Lower leg skin (tissue), 3 donors: ENCODE measurements around the gene TC2N.

Experiments used
- POLR2A ChIP-seq, 2 donors: fragments of 450-650 bp; IDR thresholded peaks; one replicate each; pipeline ENCODE4 v1.6.1; 2016 to 2017; ENCODE audit warnings: antibody characterized with exemption in 2 of 2, mild to moderate bottlenecking in 1 of 2, moderate library complexity in 1 of 2
- TF ChIP-seq, protein P1 (sequence below), 3 donors: fragments of 450-650 bp; IDR thresholded peaks; one replicate each; pipeline ENCODE4 v1.5.1; 2016; ENCODE audit warnings: antibody characterized with exemption in 3 of 3, mild to moderate bottlenecking in 3 of 3, moderate library complexity in 2 of 3

DNA sequence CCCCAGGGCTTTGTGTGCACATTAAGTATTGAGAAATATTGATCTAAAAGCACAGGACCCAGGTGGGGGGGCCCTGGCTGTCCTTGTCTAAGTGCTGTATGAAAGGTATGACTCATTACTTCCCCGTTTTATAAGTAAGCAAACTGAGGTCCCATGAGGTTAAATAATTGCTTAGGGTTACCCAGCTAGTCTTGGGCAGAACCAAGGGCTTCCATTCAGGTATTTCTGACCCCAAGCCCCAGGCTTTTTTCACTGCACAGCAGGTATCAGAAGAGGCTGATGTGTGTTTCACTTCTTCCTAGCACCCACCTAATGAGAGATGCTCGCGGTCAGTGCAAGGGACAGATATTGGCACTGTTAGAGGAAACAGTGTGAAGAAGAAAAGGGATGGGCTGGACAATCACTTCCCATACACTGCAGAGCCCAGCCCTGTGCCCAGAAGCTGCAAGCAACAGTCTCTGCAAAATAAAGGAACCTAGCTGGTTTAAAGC is 4.7 kb upstream of the TC2N start:
- TF ChIP-seq, protein P1, sequence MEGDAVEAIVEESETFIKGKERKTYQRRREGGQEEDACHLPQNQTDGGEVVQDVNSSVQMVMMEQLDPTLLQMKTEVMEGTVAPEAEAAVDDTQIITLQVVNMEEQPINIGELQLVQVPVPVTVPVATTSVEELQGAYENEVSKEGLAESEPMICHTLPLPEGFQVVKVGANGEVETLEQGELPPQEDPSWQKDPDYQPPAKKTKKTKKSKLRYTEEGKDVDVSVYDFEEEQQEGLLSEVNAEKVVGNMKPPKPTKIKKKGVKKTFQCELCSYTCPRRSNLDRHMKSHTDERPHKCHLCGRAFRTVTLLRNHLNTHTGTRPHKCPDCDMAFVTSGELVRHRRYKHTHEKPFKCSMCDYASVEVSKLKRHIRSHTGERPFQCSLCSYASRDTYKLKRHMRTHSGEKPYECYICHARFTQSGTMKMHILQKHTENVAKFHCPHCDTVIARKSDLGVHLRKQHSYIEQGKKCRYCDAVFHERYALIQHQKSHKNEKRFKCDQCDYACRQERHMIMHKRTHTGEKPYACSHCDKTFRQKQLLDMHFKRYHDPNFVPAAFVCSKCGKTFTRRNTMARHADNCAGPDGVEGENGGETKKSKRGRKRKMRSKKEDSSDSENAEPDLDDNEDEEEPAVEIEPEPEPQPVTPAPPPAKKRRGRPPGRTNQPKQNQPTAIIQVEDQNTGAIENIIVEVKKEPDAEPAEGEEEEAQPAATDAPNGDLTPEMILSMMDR (IDR thresholded peaks at IDR 0.05): no peak
- no peak for TF ChIP-seq POLR2A (IDR thresholded peaks at IDR 0.05)
